ENCODE data around the gene EBLN1. TPM values are rescaled to one million over a fixed set of nuclear protein-coding genes. Genes with fewer than 3 reads are reported as not detected.

Gene EBLN1
- total and polyA plus RNA-seq, 9 of the 15 experiments (the other 6 are each of a cell fraction or from before 2014, with no cell fraction given): 0.06 to 3.1 (median 0.80) TPM

GRCh38 chr10:22228943-22229801 lies 11.4 kb upstream of the EBLN1 start (continued):
- TF ChIP-seq RBBP5 (IDR thresholded peaks at IDR 0.05; ENCODE audit: borderline replicate concordance, insufficient read depth, low read length, poor library complexity, severe bottlenecking): peak; percentile 91
- 0 out of 4 replicates have a peak, but pooled peaks of 1 of the 2 experiments have one; percentile 61 for TF ChIP-seq MLX (CRISPR knock-in tag; conservative IDR thresholded peaks at IDR 0.05)
- TF ChIP-seq CHD7 (IDR thresholded peaks at IDR 0.05; ENCODE audit: low read depth, low read length): no peak
- TF ChIP-seq ZNF232 (CRISPR knock-in tag; IDR thresholded peaks at IDR 0.05): peak; percentile 19; the same call in 1 of the 2 replicates
- TF ChIP-seq ZBTB9 (CRISPR knock-in tag; IDR thresholded peaks at IDR 0.05): peak; percentile 87; the same call in 1 of the 2 replicates
- peak; percentile 86 for TF ChIP-seq E2F3 (CRISPR knock-in tag; IDR thresholded peaks at IDR 0.05)
- TF ChIP-seq USF1 (CRISPR knock-in tag; IDR thresholded peaks at IDR 0.05): no peak
- peak; percentile 97 for TF ChIP-seq ZNF766 (CRISPR knock-in tag; conservative IDR thresholded peaks at IDR 0.05)
- no peak for TF ChIP-seq SRSF7 (optimal IDR thresholded peaks at IDR 0.05; ENCODE audit: low read depth, low read length)
- TF ChIP-seq THAP7 (CRISPR knock-in tag; IDR thresholded peaks at IDR 0.05): 0 out of 2 replicates have a peak, but pooled peaks have one; percentile 8

Measured in K562 (cell line).